H1 (cell line): Measurements from ENCODE around the gene DNTT.

ENCODE experiments used
- EGR1 ChIP-seq: IDR thresholded peaks from 2 replicates; pipeline ENCODE4 v1.6.1; 2011; ENCODE audit warnings: low read depth, low read length, borderline replicate concordance
- EP300 ChIP-seq, 2 experiments: IDR thresholded peaks; 1 replicate in 1 of 2; 2 replicates in 1 of 2; pipeline ENCODE4 v1.6.1; 2011 to 2012; ENCODE audit warnings: low read depth in 2 of 2, low read length in 2 of 2, mild to moderate bottlenecking in 2 of 2, borderline replicate concordance in 1 of 2, inconsistent platforms in 1 of 2, moderate library complexity in 1 of 2
- GABPA ChIP-seq: IDR thresholded peaks from 2 replicates; pipeline ENCODE4 v1.6.1; 2011; ENCODE audit warnings: mild to moderate bottlenecking, low read length, moderate library complexity, borderline replicate concordance; ENCODE audit not compliant: insufficient read depth
- POLR2A ChIP-seq, 2 experiments: IDR thresholded peaks; 1 replicate in 1 of 2; 2 replicates in 1 of 2; pipeline ENCODE4 v1.6.1; 2011; ENCODE audit warnings: low read depth in 2 of 2, low read length in 2 of 2, mild to moderate bottlenecking in 2 of 2; ENCODE audit errors: control extremely low read depth in 1 of 2
- POLR2AphosphoS5 ChIP-seq: IDR thresholded peaks from 2 replicates; pipeline ENCODE4 v1.6.1; 2011; ENCODE audit warnings: low read depth, low read length
- RFX5 ChIP-seq: IDR thresholded peaks from 2 replicates; pipeline ENCODE4 v1.6.1; 2011; ENCODE audit warnings: low read depth, low read length, improper control_type of control experiment, borderline replicate concordance
- SIX5 ChIP-seq: IDR thresholded peaks from 2 replicates; pipeline ENCODE4 v1.6.1; 2011; ENCODE audit warnings: mild to moderate bottlenecking, low read depth, low read length
- SRF ChIP-seq: IDR thresholded peaks from 2 replicates; pipeline ENCODE4 v1.6.1; 2011; ENCODE audit warnings: mild to moderate bottlenecking, low read depth, low read length, moderate library complexity
- TAF1 ChIP-seq: IDR thresholded peaks from 2 replicates; pipeline ENCODE4 v1.6.1; 2011; ENCODE audit warnings: mild to moderate bottlenecking, low read depth, low read length
- USF2 ChIP-seq: IDR thresholded peaks from 2 replicates; pipeline ENCODE4 v1.6.1; 2011; ENCODE audit warnings: low read length, improper control_type of control experiment
- YY1 ChIP-seq: IDR thresholded peaks from 2 replicates; pipeline ENCODE4 v1.6.1; 2011; ENCODE audit warnings: low read depth, mild to moderate bottlenecking, low read length
- ZNF274 ChIP-seq: IDR thresholded peaks from 2 replicates; pipeline ENCODE4 v1.7.0; 2012; ENCODE audit warnings: low read length, borderline replicate concordance; ENCODE audit errors: extremely low read depth
- TF ChIP-seq, protein P1 (sequence below), 3 experiments: IDR thresholded peaks; 1 replicate in 2 of 3; 2 replicates in 1 of 3; pipeline versions ENCODE4 v1.5.1 to v1.6.1; 2011; ENCODE audit warnings: low read length in 3 of 3, mild to moderate bottlenecking in 3 of 3, inconsistent platforms in 2 of 3, low read depth in 1 of 3, moderate library complexity in 1 of 3; ENCODE audit not compliant: insufficient read depth in 1 of 3; ENCODE audit errors: control extremely low read depth in 1 of 3

- no peak for TF ChIP-seq SIX5
- no peak for TF ChIP-seq ZNF274
- TF ChIP-seq SRF: no peak
- TF ChIP-seq, protein P1, sequence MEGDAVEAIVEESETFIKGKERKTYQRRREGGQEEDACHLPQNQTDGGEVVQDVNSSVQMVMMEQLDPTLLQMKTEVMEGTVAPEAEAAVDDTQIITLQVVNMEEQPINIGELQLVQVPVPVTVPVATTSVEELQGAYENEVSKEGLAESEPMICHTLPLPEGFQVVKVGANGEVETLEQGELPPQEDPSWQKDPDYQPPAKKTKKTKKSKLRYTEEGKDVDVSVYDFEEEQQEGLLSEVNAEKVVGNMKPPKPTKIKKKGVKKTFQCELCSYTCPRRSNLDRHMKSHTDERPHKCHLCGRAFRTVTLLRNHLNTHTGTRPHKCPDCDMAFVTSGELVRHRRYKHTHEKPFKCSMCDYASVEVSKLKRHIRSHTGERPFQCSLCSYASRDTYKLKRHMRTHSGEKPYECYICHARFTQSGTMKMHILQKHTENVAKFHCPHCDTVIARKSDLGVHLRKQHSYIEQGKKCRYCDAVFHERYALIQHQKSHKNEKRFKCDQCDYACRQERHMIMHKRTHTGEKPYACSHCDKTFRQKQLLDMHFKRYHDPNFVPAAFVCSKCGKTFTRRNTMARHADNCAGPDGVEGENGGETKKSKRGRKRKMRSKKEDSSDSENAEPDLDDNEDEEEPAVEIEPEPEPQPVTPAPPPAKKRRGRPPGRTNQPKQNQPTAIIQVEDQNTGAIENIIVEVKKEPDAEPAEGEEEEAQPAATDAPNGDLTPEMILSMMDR (IDR thresholded peaks at IDR 0.05; ENCODE audit: control extremely low read depth in 1 of 3, insufficient read depth in 1 of 3, low read depth in 1 of 3, low read length in 3 of 3): no peak
- TF ChIP-seq GABPA: no peak
- no peak for TF ChIP-seq RFX5
- TF ChIP-seq POLR2A (IDR thresholded peaks at IDR 0.05; ENCODE audit: control extremely low read depth in 1 of 2, low read depth in 2 of 2, low read length in 2 of 2): no peak
- TF ChIP-seq EP300 (IDR thresholded peaks at IDR 0.05; ENCODE audit: borderline replicate concordance in 1 of 2, low read depth in 2 of 2, low read length in 2 of 2): no peak
- no peak for TF ChIP-seq YY1
- no peak for TF ChIP-seq POLR2AphosphoS5
- TF ChIP-seq TAF1: no peak
- no peak for TF ChIP-seq USF2
- TF ChIP-seq EGR1: no peak
These were observed 8.8 kb upstream of the DNTT start for GRCh38 chr10:96295475-96295874.
